GM23248 (cell line): ENCODE data around the gene ANKRD53.

Experiments
- EZH2 ChIP-seq: fragments of 200-600 bp; sonication (generic); IDR thresholded peaks from 2 replicates; pipeline ENCODE4 v1.6.1; 2018; ENCODE audit warnings: antibody characterized with exemption, mild to moderate bottlenecking; ENCODE audit not compliant: insufficient read depth, poor library complexity, severe bottlenecking
- EZH2phosphoT487 ChIP-seq: fragments of 200-600 bp; sonication (generic); IDR thresholded peaks from 2 replicates; pipeline ENCODE4 v1.6.1; 2018; ENCODE audit warnings: antibody characterized with exemption, moderate library complexity, mild to moderate bottlenecking, low read depth; ENCODE audit not compliant: insufficient read depth

DNA sequence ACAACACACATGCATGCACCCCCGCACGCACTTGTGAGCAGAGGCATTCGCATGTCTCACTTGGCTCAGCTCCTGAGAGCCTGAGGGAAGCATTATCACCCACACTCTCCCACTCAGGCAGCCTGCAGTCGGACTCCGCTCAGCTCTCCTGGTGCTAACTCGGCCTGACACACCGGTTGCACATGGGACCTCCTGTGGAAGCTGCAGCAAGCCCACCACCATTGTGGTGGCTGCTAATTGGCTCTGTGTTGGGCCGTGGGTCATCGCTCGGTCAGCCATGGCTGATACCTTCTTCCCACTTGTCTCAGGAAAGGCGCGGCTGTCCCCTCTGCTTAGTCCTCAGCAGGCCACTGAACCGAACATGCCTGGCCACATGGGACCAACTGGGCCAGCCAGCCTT is 29.9 kb downstream of the ANKRD53 start:
- no peak for TF ChIP-seq EZH2
- TF ChIP-seq EZH2phosphoT487: no peak
